Astrocyte (in vitro differentiated cells and primary cell): Measurements from ENCODE around the gene DOCK7. TPM values are rescaled to one million over a fixed set of nuclear protein-coding genes. Genes with fewer than 3 reads are reported as not detected.
"Not testable (repeated sequence)": the region's sequence is repeated elsewhere in the genome, so short reads cannot be mapped to it uniquely, and the experiment has no call there.

Experiments used
- DNase-seq: peaks from one replicate; pipeline ENCODE4 v3.0.0-alpha.2; 2010; ENCODE audit warnings: low read depth
- FAIRE-seq: peaks from 2 replicates; lab custom pipeline; 2011; peaks lifted over from hg19 to GRCh38; lab: Jason Lieb, UNC
- H2AFZ ChIP-seq: 2 replicates; pipeline ENCODE4 v1.6.0; 2012; ENCODE audit warnings: low read depth, low read length, inconsistent platforms
- H3K27ac ChIP-seq: 2 replicates; pipeline ENCODE4 v1.5.1; 2011; ENCODE audit warnings: low read depth, low read length, inconsistent platforms
- H3K27me3 ChIP-seq: 2 replicates; pipeline ENCODE4 v1.6.0; 2011; ENCODE audit warnings: low read length, inconsistent platforms; ENCODE audit not compliant: insufficient read depth
- H3K36me3 ChIP-seq: 2 replicates; pipeline ENCODE4 v1.5.1; 2011; ENCODE audit warnings: low read length, inconsistent platforms; ENCODE audit not compliant: insufficient read depth
- H3K4me1 ChIP-seq: 2 replicates; pipeline ENCODE4 v1.5.1; 2011; ENCODE audit warnings: low read length, inconsistent platforms; ENCODE audit not compliant: insufficient read depth
- H3K4me2 ChIP-seq: 2 replicates; pipeline ENCODE4 v1.6.0; 2012; ENCODE audit warnings: low read length, inconsistent platforms
- H3K4me3 ChIP-seq: 2 replicates; pipeline ENCODE4 v1.5.1; 2011; ENCODE audit warnings: low read depth, mild to moderate bottlenecking, low read length, inconsistent platforms; ENCODE audit not compliant: insufficient read depth
- H3K79me2 ChIP-seq: 2 replicates; pipeline ENCODE4 v1.6.0; 2012; ENCODE audit warnings: mild to moderate bottlenecking, low read length, inconsistent platforms; ENCODE audit not compliant: insufficient read depth
- H3K9ac ChIP-seq: 2 replicates; pipeline ENCODE4 v1.6.0; 2012; ENCODE audit warnings: mild to moderate bottlenecking, low read length, inconsistent platforms
- H3K9me3 ChIP-seq: 2 replicates; pipeline ENCODE4 v1.5.1; 2012; ENCODE audit warnings: low read depth, mild to moderate bottlenecking, low read length, inconsistent platforms; ENCODE audit not compliant: insufficient read depth
- H4K20me1 ChIP-seq: 2 replicates; pipeline ENCODE4 v1.6.0; 2012; ENCODE audit warnings: low read length, inconsistent platforms; ENCODE audit not compliant: insufficient read depth
- H3K27ac Mint-ChIP-seq: one replicate; pipeline ENCODE4 v1.8.0; 2021; ENCODE audit warnings: mild to moderate bottlenecking, mixed read lengths; ENCODE audit not compliant: unreplicated experiment
- H3K27me3 Mint-ChIP-seq: one replicate; pipeline ENCODE4 v1.8.0; 2021; ENCODE audit warnings: low read depth, mixed read lengths; ENCODE audit not compliant: unreplicated experiment
- H3K36me3 Mint-ChIP-seq: one replicate; pipeline ENCODE4 v1.8.0; 2021; ENCODE audit warnings: low read depth, mixed read lengths; ENCODE audit not compliant: unreplicated experiment
- H3K4me1 Mint-ChIP-seq: one replicate; pipeline ENCODE4 v1.8.0; 2021; ENCODE audit warnings: low read depth, mixed read lengths; ENCODE audit not compliant: unreplicated experiment
- H3K4me3 Mint-ChIP-seq: one replicate; pipeline ENCODE4 v1.8.0; 2021; ENCODE audit warnings: mild to moderate bottlenecking, moderate library complexity, mixed read lengths; ENCODE audit not compliant: unreplicated experiment
- H3K9me3 Mint-ChIP-seq: one replicate; pipeline ENCODE4 v1.8.0; 2021; ENCODE audit warnings: mild to moderate bottlenecking, mixed read lengths; ENCODE audit not compliant: unreplicated experiment
- EZH2 ChIP-seq: IDR thresholded peaks from 2 replicates; pipeline ENCODE4 v1.6.1; 2012; ENCODE audit warnings: mild to moderate bottlenecking, low read length, inconsistent platforms; ENCODE audit not compliant: insufficient read depth
- total RNA-seq: library from RNA; stranded (reverse); gene quantifications from 2 replicates; pipeline ENCODE4 v1.2.1, GENCODE V29; 2021
- TF ChIP-seq, protein P1 (sequence below): IDR thresholded peaks from 2 replicates; pipeline ENCODE4 v1.5.1; 2011; ENCODE audit warnings: low read depth, mild to moderate bottlenecking, inconsistent platforms, low read length, moderate library complexity; ENCODE audit not compliant: insufficient read depth

Gene DOCK7
- total RNA-seq, 1 donor from 2014 or later = 68.7 TPM

DNA sequence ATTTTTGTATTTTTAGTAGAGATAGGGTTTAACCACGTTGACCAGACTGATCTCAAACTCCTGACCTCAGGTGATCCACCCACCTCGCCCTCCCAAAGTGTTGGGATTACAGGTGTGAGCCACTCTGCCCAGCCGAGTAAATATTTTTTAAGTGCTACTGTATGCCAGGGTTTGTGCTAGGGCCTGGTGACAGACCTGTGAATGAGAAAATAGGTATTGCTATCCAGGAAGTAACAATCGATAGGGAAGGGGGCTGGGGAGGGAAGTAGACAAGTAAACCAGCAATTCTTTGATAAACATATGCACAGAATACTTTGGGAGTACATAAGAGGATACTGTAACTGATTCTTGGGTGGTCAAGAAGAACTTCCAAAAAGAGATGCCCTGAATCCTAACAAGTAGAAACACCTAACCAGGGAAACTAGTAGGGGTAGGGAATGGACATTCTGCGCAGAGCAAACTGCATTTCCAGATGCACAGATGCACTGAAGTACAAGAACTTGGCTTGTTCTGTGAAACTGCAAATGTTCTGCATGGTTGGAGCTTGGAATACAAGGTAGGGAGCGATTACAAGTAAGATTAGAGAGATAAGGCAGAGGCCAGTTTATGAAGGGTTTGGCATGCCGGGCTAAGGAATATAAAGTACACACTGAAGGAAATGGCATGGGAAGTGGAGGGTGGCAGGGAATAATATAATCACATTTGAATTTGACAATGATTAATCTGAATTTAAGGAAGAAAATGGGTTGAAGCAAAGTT, 19.0 kb upstream of the DOCK7 start:
- no peaks in the 10 kb centered on the region for H3K27me3 Mint-ChIP-seq
- no peak for FAIRE-seq

DNA sequence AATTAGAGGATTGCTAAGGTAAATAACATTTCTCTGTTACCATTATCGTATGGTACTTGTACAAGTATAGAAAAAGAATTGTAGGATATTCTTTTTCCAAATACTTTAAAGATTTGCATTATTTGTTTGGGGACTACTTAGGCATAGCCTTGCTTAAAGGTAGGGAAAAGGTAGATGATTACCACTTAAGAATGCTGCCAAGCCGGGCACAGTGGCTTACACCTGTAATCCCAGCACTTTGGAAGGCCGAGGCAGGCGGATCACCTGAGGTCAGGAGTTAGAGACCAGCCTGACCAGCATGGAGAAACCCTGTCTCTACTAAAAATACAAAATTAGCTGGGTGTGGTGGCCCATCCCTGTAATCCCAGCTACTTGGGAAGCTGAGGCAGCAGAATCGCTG, 10.0 kb upstream of the DOCK7 start:
- H3K79me2 ChIP-seq, H3K4me1 ChIP-seq, H4K20me1 ChIP-seq, H3K36me3 ChIP-seq, H3K27ac Mint-ChIP-seq, H3K9me3 ChIP-seq, H3K27ac ChIP-seq, FAIRE-seq, H3K4me3 Mint-ChIP-seq, H3K27me3 Mint-ChIP-seq, H3K36me3 Mint-ChIP-seq, H3K4me2 ChIP-seq, H3K9ac ChIP-seq, H3K4me1 Mint-ChIP-seq, H3K9me3 Mint-ChIP-seq, DNase-seq, H3K4me3 ChIP-seq, H2AFZ ChIP-seq, H3K27me3 ChIP-seq: not testable (repeated sequence)

More for the DNA sequence above, 19.0 kb upstream of the DOCK7 start:
- Histone ChIP-seq H3K4me1 (no peaks in the 10 kb centered on the region), H3K27ac (no peak overlapping the region), H3K36me3 (no peaks in the 10 kb centered on the region), H3K9me3 (no peaks in the 10 kb centered on the region), H3K9ac (no peak overlapping the region), H2AFZ (no peak overlapping the region), H3K4me2 (no peak overlapping the region), H3K79me2 (no peaks in the 10 kb centered on the region), H3K4me3 (no peak overlapping the region), H4K20me1 (no peaks in the 10 kb centered on the region), H3K27me3 (no peaks in the 10 kb centered on the region)
- TF ChIP-seq, protein P1, sequence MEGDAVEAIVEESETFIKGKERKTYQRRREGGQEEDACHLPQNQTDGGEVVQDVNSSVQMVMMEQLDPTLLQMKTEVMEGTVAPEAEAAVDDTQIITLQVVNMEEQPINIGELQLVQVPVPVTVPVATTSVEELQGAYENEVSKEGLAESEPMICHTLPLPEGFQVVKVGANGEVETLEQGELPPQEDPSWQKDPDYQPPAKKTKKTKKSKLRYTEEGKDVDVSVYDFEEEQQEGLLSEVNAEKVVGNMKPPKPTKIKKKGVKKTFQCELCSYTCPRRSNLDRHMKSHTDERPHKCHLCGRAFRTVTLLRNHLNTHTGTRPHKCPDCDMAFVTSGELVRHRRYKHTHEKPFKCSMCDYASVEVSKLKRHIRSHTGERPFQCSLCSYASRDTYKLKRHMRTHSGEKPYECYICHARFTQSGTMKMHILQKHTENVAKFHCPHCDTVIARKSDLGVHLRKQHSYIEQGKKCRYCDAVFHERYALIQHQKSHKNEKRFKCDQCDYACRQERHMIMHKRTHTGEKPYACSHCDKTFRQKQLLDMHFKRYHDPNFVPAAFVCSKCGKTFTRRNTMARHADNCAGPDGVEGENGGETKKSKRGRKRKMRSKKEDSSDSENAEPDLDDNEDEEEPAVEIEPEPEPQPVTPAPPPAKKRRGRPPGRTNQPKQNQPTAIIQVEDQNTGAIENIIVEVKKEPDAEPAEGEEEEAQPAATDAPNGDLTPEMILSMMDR = no peak
- no peak for TF ChIP-seq EZH2
- Mint-ChIP-seq H3K4me1 (no peaks in the 10 kb centered on the region), H3K4me3 (no peak overlapping the region), H3K9me3 (peaks cover 2% of the 10 kb centered on the region), H3K27ac (no peak overlapping the region), H3K36me3 (no peaks in the 10 kb centered on the region)
- no peak for DNase-seq

DNA sequence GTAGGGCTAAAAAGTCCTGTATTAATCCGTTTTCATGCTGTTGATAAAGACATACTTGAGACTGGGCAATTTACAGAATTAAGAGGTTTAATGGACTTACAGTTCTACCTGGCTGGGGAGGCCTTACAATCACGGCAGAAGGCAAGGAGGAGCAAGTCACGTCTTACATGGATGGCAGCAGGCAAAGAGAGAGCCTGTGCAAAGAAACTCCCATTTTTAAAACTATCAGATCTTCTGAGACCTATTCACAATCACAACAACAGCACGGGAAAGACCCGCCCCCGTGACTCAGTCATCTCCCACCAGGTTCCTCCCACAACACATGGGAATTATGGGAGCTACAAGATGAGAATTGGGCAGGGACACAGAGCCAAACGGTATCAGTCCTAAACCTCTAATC, 6.3 kb upstream of the DOCK7 start:
- not testable (repeated sequence) for H3K9me3 Mint-ChIP-seq, H3K27me3 Mint-ChIP-seq, DNase-seq, H3K4me3 ChIP-seq, H2AFZ ChIP-seq, H3K27ac Mint-ChIP-seq, FAIRE-seq, H3K36me3 ChIP-seq, H3K4me3 Mint-ChIP-seq, H3K27me3 ChIP-seq, H3K4me2 ChIP-seq, H3K9me3 ChIP-seq, H3K36me3 Mint-ChIP-seq, H3K9ac ChIP-seq, H3K79me2 ChIP-seq, H3K27ac ChIP-seq, H4K20me1 ChIP-seq
- peaks cover 16% of the 10 kb centered on the region for H3K4me1 Mint-ChIP-seq
- H3K4me1 ChIP-seq = peaks cover 16% of the 10 kb centered on the region
